HG03565 (cell line): Measurements from ENCODE around the gene SCFD2.
"Not testable (repeated sequence)": the region's sequence is repeated elsewhere in the genome, so short reads cannot be mapped to it uniquely, and the experiment has no call there.

ENCODE experiments used
- ATAC-seq: cut with Tn5 transposase; IDR thresholded peaks from one replicate; pipeline ENCODE4 v1.9.1; 2021; ENCODE audit warnings: mild to moderate bottlenecking, moderate library complexity; ENCODE audit not compliant: unreplicated experiment

The SCFD2 gene

DNA sequence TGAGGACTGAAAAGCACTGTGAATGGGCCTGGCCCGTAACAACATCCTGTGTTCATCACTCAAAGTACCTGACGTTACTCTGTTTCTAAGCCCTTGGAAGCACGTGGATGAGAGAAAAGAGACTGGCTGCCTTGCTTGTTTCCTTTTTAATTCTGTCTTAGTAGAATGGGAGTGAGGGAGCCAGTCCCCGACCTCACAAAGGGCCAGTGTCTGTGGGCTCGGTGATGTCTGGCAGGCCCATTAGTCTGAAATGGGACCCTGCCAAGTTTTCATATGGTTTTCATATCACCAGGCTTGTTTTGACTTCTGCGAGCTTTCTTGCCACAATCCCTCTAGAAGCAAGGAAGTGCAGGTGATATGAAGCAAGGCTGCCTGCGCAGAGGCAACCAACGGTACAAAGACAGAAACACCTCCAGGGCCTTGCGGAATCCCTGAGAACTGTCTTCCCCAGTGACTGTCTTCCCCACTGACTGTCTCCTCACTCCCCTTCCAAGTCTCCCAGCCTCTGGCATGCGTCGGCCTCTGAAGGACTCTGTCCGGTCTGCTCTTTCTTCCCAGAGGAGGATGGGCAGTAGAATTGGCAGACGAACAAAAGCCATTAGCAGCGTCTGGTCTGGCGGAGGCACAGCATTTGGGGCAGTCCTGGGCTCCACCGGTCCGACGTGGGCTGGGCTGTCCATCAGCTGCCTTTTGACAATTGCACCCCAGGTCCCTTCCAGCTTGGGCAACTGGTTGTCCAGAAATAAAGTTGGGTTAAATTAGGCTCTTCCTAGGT lies 524.0 kb downstream of the SCFD2 start:
- no peak for ATAC-seq

DNA sequence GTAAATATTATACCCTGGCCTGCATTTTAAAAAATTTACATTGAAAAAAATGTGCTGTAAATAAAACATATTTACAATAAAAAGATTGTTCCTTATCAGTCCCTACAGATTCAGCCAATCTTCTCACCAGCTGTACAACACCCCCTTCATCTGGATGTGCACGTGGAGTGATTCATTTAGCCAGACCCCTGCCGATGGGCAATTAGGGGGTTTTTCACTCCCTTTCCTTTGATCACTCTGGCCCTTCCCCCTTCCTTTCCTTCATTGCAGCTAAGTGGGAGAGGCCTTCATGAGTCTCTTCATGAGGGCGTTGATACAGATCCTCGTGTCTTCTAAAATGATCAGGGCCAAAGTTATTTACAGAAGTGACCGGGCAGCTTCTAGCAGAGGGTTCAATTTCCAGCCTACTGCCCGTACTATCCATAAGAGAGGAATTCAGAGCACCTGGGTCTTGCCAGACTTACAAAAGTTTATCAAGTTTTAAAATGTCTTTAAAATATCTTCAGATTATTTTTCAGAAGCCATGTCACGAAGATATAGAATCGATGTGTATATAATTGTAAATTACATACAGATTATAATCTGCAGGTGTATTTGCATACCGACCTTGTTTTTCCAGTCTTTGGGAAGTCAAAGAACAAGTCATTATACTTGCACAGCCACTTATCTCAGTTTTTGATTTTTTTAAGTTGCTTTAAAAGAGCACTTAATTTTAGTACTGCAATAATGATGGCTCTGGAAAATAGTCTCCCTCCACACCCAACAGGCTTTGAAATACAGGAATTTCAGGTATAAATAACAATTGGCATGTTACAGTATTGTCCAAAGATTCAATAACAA lies 525.1 kb downstream of the SCFD2 start:
- no peak for ATAC-seq

- ATAC-seq: no peak
Measured at GRCh38 chr4:52838729-52839586, 526.9 kb downstream of the SCFD2 start.

- ATAC-seq: no peak
Measured at GRCh38 chr4:52837716-52838558, 527.9 kb downstream of the SCFD2 start.

GRCh38 chr4:52836678-52837077 lies 529.2 kb downstream of the SCFD2 start:
- no peak for ATAC-seq

- ATAC-seq: no peak
Measured at GRCh38 chr4:52836120-52836519, 529.7 kb downstream of the SCFD2 start.

DNA sequence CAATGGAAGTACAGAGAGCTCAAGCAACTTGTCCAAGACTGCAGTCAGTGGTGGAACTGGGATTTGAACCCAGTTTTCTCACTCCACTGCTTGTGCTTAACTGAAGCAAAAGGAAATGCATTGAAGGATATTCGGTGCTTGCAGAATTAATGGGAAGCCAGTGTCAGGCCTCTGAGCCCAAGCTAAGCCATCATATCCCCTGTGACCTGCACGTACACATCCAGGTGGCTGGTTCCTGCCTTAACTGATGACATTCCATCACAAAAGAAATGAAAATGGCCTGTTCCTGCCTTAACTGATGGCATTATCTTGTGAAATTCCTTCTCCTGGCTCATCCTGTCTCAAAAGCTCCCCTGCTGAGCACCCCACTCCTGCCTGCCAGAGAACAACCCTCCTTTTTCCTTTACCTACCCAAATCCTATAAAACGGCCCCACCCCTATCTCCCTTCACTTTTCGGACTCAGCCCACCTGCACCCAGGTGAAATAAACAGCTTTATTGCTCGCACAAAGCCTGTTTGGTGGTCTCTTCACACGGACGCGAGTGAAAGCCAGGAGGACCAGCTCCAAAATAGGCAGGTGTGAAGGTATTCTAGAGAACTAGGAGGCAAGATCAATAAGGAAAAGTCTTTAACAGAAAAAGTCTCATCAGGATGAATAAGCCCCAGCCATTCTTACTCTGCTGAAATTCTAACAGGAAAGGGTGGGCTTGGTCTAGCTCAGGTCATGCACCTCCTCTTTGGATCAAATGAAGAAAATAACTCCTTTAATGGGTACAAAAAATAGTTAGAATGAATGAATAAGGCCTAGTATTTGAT lies 531.0 kb downstream of the SCFD2 start:
- not testable (repeated sequence) for ATAC-seq

- ATAC-seq: no peak
Measured at GRCh38 chr4:52833941-52834525, 531.8 kb downstream of the SCFD2 start.

DNA sequence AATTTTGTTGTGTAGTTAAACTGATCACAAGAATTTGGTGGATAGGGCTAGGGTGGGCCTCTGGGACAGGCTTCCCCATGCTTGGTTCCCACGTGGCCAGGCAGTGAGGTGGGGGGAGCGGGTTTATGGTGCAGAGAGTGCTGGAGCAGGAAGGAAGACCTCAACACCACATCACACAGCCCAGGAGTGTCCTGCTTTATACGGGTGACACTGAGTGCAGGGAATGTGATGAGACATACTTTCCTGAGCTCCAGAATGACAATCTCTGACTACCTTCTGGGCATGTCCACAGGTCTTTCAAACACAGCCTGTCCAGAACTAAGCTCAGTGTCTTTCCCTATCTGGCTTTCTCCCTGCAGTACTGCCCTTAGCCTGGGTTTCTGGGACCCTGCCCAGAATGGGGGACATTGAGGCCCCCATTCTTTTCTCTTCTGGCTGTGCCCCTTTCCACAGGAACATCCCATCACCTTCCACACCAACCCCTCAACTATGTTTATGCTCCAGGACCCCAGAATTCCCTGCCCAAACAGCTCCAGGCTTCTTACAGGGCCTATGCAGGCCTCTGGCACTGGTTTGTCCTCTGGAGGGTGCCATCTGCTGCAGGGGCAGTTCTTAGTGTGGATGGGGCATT lies 540.3 kb downstream of the SCFD2 start:
- ATAC-seq: no peak

DNA sequence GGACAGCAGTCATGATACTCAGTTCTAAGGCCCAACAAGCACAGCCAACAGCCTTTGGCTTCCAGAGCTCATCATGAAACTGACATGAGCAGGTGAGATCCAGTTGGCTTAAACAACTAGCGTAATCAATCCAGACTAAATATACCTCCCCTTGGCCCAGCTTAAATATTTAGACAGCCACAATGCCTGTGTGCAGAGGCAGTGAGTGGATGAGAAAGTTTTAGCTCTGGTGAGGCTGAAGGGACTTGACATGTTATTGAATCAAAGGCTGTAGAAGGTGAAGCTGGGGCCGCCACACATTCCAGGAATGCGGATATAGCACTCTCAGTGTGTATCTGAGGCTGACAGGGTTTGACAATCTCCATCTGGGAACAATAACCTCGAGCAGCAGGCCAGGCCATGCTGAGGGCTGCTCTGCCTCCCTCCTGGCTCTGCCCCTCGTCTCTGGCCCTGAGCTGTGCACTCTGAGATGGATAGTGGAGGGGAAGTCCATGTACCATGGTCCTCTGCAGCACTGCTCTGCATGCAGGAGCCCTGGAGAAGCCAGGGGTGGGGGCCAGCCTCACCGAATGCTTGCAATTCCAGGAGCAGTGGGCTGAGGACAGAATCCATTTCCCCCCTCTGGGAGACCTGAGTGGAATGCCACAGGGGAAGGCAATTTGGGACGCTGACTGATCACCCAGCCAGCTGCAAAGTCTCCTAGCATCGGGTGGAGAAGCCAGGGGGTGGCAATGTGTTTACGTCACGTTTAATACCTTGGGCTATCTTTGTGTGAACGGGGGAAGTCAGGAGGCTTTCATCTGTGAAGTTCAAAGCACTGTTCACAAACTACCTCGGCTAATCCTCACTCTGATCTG lies 541.0 kb downstream of the SCFD2 start:
- no peak for ATAC-seq

DNA sequence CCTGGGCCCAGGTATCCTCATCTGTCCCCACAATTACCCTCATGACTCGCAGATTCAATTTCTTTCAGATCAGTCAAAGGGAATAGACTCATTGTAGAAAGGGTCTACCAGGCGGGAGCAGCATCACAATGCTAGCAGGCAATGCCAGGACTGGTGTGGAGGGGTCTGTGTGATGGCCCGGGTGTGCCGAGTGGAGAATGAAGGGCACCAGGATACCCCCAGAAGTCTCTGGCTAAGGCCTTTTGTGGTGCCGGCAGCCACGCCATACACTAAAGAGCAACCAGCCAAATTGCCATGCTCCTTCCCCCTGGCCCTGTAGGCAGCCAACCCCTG lies 541.6 kb downstream of the SCFD2 start:
- no peak for ATAC-seq

DNA sequence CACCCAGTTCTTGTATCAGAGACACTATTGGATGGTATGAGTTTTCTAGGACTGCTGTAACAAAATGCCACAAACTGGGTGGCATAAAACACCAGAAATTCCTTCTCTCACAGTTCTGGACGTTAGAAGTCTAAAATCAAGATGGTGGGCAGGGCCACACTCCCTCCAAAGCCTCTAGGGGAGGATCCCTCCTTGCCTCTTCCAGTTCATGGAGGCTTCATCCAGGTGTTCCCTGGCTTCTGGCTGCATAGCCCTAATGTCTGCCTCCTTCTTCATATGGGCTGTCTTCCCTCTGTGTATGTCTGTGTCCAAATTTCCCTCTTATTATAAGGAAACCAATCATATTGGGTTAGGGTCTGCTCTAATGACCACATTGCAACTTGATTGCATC lies 542.2 kb downstream of the SCFD2 start:
- no peak for ATAC-seq
